HG03280 (cell line): ENCODE results near the gene RUFY4.
A peak's percentile ranks its signal among the peaks of the same experiment; 100 is the strongest.

Source experiments
- ATAC-seq: cut with Tn5 transposase; IDR thresholded peaks from one replicate; pipeline ENCODE4 v1.9.1; 2021; ENCODE audit warnings: mild to moderate bottlenecking, moderate library complexity; ENCODE audit not compliant: unreplicated experiment

Gene RUFY4, protein sequence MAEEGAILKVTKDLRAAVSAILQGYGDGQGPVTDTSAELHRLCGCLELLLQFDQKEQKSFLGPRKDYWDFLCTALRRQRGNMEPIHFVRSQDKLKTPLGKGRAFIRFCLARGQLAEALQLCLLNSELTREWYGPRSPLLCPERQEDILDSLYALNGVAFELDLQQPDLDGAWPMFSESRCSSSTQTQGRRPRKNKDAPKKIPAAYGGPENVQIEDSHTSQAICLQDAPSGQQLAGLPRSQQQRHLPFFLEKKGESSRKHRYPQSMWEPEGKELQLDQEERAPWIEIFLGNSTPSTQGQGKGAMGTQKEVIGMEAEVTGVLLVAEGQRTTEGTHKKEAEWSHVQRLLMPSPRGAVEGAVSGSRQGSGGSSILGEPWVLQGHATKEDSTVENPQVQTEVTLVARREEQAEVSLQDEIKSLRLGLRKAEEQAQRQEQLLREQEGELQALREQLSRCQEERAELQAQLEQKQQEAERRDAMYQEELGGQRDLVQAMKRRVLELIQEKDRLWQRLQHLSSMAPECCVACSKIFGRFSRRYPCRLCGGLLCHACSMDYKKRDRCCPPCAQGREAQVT

DNA sequence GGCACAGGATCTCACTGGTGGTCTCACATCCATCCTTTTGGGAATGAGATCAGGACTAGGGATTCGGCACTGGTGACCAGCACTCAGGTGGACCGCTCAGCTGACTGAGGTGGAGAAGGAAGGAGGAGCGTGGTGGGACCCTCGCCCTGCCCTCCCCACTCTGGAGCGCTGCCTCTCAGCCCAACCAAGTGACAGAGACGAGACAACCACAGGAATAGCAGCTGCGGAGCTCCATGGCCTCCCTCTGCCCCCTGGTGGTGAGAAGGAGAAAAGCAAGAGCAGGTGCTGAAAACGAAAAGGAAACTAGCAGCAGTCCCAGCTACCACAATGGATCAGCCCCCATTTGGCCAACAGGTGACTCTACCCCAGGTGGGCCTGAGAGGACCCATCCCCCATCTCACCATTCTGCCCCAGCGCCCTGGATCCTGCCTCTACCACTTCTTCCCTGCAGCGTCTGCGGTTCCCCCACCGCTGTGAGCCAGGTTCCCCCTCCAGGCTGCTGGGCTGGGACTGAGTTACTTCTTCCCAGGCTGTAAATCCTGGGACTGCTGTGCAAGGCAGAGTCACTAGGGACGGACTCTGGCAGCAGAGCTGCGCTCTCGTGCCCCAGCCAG, at the start of gene RUFY4:
TSS of gene RUFY4 (plus strand) at position 533 of the 614 bp plus-strand sequence. CDS start 1,353 bp downstream, outside the sequence.
- ATAC-seq: peak; percentile 84

DNA sequence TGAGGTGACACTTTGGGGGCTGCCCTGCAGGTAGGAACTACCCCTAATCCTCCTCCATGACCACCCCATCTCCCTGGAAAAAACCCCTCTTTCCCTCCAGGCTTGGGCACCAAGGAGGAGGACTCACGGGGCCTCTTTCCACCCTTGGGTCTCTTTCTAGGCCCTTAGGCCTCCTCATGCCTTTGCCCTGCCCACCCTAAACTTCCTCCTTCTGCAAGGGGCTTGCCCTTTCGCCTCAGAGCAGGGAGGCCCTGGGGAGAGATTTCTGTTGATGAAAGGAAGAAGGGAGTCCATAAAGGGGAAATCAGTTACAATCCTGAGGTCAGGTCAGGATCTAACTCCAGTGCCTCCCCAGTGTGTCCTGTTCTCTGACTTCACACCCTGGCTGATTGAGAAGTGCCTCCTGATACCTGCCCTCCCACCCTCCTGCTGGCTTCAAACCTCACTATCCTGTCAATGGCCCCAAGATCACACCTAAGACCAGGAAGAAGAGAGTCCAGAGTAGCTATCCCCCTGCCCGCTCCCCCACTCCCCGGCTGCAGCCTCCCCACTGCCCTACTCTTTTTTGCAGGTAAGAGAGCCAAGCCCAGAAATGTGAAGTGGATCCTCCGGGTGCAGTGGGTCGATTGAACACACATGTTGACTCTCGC, 49.5 kb upstream of the RUFY4 start:
- ATAC-seq: no peak

DNA sequence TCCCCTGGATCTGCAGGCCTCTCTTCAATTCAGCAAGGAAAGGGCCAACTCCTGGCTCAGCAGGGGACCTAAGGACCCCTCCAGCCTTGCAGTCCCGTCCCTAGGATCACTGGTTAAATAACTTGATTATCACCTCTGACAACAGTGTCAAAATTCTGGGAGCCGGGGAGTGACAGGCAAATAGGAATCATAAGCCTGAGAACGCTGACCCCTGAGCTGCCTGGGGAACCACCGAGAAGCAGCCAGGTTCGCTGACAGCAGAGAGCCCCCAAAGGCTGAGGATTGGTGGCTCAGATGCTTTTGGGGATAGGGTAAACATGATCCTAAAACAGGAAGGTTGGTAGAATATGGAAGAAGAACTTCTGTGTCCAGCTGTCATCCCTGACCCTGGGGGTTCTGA, 48.8 kb upstream of the RUFY4 start:
- ATAC-seq: no peak

DNA sequence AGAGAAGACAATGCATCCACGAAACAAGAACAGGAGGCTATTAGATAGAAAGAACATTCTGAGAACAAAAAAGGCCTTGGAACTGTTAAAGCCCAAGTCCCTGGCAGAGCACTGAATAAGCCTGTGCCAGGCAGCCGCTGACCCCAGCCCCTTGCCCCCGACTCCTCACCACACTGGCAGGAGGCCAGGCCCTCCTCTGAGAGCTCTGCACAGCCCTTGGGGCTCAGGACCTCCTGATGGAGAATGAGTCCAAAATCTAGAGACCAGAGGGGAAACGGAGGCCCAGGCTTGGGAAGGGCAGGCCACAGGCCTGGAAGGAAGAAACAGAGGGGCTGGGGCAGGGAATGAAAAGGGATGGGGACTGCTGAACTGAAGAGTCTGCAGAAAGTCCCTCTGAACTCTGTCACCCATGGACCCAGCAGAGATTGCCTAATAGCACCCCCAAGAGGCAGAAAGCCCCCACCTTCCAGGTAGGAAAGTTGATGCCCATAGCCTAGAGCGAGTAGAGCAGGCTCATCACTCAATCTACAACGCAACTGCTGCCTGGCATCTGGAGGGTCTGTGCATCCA, 48.0 kb upstream of the RUFY4 start:
- ATAC-seq: no peak

DNA sequence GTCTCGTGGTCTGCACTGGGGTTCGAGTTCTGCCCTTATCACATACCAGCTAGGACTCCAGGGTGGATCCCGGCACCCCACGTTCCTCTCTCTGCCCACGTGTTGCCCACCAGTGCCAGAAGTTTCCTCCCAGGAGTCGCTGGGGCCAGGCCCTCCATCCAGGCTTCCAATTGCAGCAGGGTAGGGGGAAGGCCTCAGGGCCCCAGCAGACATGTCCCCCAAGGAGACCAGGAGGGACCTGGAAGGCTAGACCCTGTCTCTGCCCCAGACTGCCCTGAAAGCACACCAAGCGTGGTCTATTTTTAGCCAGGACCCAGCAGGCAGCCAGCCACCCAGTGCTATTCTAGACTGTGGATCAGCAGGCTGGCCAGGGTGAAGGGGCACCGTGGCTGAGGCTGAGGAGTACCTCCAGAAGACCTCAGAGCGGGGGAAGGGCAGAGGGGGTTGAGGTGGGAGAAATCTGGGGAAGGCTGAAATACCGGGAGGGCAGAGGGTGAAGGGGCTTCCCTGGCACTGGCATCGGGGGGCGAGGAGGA, 47.4 kb upstream of the RUFY4 start:
- ATAC-seq: no peak

DNA sequence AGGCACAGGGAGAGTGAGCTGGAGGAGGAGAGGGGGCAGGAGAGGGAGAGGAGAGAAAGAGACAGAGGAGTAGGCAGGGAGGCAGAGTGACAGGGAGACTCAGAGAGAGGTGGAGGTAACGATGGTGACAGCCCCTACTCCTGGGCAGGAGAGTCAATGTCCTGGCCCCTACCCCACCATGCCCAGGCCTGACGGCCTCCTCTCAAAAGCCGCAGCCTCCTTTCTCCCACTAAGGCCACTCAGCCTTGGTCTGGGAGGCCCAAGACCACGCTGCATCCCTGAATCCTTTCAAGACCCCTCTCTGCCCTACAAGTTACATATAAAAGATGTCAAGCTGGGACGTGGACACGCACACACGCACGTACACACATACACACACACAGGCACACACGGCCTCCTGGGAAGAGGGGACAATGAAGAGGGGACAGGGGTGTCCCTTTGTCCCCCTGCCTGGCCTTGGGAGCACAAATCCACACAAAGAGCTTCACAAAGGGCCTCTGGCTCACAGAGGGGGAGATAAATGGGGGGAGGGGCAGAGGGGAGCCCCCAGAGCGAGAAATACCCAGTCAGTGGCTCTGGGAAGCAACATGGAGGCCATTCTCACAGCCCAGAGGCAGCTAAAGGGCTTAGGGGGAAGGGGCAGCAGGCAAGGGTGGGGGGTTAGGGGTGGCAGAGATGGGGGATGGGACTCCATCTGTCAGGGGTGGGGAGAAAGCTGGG, 46.8 kb upstream of the RUFY4 start:
- ATAC-seq: no peak

DNA sequence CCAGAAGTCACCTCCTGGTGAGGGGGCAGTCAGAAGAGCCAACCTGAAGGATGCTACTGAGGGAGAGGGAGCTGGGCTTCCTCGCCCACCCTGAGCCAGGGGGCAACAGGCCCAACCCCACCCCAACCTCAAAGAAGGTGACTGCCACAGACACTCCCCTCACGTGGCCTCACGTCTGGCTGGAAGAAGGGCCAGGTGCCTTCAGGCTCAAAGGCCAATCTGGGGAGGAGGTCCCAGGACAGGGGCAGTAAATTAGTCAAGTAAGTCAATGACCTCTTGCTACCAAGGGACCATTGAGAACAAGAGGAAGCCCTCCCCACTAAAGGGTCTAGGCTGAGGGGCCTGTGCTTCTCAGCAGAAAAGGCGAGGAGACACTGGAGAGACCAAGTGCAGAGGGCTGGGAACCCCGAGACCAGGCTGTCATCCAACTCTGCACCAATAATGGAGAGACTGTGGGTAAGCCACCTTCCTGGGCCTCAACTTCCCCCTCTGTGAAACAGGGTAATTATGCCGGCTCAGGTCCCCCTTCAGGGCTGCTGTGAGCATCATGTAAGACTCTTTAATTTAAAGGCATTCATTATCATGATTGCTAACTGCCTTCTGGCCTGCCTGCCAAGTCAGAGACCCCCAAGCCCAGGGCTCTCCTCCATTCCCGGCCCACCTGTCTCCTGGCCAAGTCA, 46.1 kb upstream of the RUFY4 start:
- ATAC-seq: no peak

DNA sequence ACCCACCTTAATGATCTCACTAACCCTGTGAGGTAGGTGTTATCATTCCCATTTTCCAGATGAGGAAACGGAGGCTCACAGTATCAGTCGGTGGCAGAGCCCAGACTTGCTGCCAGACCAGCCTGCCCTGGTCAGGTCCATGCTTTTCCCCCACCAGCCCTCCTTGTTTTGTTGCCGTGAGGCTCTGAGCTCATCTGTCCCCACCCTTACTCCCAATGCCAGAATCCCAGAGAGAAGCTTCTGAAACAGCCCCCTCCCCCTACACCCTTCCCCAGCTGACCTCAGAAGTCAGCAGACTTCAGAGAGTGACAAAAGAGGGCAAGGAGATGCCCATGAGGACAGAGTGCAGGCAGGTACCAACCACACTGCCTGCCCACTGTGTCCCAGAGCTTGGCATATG, 45.4 kb upstream of the RUFY4 start:
- no peak for ATAC-seq

DNA sequence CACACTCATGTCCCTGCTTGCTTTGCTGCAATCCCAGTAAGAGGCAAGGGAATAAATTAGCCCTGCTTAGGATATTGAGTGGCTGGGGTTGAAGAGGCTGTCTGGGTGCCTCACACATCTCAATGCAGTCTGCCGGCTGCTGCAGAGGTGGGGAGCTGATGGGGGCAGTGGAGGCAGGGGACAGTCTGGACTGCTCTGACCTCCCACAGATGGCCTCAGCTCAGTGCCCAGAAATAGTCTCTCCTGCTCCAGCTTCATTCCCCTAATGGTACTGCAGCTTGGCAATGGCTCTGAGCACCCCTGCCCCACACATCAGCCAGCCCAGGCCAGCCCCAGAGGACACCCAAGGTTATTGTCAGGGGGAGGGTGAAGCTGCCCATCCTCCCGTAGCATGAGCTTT, 44.7 kb upstream of the RUFY4 start:
- no peak for ATAC-seq

DNA sequence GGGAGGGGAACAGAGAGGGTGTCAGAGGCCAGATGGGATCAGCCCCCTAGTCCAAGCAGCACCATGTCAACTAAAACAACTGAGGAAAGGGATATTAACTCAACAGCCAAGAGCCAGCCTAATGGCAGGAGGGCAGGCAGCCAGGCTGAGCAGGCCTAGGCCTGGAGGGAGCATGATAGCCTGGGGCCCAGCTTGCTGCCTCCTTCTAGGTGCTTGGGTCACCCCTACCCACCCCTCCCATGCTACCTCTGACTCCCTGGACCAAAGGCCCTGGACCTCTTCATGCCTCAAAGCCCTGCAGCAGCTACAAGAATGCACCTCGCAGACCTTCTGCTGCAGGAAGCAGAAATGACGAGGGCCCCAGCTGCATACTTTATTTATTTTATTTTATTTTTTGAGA, 44.2 kb upstream of the RUFY4 start:
- no peak for ATAC-seq

DNA sequence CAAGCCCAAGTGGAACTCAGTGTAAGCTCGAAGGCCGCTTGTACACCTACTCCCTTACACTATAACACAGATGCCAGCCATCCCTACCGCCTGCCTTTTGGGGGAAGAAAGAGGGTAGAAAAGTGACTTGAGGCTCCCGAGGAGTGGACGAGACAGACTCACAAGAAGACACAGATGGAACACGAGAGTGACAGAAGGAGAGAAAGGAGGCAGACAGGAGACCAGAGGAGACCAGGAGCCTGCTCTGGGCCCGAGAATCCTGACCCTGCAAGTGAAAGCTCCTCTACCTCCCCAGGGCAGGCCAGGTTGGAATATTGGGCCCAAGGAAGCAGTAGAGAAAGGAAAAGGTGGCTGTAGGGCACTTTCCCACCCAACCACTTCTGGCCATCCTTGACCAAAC, 42.8 kb upstream of the RUFY4 start:
- ATAC-seq: no peak

DNA sequence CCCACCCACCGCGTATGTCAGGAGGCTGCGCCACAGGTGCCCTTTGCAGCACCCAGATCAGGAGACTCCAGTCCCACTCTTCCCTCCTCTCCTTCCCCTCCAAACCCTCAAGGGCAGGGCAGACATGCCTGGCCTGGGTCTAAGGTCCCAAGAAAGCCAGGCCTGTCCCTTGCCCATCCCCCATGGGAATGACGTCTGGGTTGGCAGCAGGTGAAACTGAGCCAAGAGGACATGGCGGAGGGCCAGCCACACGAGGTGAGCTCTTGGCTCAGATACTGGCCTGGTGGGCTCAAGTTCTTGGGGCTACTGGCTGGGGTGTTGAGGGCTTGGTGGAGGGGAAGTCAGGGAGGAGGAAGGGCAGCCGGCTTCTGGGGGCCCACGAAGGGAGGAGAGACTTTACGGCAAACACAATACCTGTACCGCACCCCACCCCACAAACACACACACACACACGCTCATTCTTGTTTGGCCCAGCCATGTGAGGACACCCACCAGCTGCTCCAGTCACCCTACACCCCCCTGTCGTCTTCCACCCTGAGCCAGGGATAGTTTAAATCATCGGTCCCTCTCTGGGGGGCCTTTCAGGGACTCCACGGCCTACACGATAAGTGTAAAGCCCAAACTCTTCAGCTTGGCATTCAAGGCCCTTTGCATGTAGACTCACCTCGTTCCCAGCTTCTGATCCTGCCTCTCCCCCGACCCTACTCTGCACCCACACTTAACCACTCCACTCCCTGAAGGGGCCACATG, 42.2 kb upstream of the RUFY4 start:
- ATAC-seq: no peak

DNA sequence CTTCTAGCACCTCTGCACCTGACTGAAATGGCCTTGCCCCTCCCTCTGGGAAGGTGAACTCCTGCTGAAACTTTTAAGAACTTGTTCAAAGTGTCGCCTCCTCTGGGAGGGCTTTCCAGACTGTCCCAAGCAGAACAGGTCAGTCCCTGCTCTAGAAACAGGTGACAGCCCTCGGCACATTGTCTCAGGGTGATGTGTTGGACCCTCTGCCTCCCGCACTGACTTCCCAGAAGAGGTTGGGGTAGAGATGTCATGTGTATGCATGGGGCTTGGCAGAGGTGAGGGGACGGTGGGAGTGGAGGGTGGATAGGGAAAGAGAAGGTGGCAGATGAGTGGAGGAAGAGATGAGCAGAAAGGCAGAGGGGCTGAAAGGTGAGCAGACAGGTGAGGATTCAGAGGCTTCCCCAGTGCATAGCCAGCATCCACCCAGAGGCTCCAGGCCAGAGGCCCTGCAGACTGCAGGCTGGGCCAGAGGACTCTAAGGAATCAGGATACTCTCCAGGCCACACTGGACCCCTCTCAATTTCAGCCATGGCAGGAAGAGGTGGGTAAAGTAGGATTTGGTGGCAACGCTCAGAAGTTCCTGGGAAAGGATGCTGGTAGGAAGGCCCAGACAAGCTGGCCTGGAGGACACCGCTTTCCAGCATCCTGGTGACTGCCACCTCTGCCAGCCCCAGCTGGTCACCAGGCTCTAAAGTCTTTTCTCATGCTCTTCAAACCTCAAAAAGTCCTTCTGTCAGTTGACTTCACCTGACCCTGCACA, 41.4 kb upstream of the RUFY4 start:
- no peak for ATAC-seq

DNA sequence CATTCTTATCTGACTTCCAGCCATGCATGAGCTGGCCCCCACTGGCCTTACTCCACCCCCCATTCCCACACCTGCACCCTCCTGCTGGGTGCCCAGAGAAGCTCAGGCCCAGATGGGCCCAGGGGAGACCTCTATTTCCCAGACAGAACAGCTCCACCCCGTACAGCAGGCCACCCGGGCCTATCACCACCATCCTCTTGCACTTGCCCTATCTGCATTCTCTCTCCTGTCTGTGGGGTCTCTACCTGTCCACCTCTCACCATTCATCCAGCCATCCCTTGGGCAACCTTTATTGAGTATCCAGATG, 40.9 kb upstream of the RUFY4 start:
- ATAC-seq: no peak

DNA sequence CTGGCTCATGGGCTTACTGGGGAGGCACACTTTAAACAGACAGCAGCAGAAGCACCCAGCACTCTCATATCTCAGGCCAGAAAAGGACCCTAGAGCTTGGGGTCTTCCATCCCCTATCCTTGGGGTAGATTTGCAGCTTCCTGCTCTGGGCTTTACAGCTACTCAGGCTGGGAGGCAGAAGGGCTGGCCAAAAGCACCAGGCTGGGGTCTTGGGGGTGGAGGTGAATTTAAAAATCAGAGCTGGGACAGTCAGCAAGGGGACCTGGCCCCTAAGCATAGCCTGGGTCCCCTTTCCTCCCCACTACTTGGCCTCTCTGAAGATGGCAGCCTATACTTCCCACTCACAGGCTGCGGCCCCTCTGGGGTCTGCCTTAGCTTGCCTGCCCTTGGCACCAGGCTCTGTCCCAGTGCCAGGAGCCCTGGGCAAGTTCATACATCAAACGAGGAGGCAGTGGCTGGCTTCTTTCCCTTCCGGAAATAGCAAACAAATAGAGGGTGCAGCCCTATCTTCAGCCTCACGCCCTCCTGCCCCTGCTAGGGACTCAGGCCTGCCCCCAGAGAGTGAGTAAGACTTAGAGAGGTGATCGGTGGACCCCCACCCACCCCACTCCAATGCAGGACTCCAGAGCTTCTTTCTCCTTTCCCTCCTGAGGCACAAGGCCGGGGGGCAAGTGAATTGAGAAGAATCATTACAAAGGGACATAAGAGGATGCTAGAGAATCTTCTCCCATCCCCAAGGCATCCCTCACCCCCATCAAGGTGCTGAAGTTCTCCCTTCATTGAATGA, 40.3 kb upstream of the RUFY4 start:
- ATAC-seq: no peak

DNA sequence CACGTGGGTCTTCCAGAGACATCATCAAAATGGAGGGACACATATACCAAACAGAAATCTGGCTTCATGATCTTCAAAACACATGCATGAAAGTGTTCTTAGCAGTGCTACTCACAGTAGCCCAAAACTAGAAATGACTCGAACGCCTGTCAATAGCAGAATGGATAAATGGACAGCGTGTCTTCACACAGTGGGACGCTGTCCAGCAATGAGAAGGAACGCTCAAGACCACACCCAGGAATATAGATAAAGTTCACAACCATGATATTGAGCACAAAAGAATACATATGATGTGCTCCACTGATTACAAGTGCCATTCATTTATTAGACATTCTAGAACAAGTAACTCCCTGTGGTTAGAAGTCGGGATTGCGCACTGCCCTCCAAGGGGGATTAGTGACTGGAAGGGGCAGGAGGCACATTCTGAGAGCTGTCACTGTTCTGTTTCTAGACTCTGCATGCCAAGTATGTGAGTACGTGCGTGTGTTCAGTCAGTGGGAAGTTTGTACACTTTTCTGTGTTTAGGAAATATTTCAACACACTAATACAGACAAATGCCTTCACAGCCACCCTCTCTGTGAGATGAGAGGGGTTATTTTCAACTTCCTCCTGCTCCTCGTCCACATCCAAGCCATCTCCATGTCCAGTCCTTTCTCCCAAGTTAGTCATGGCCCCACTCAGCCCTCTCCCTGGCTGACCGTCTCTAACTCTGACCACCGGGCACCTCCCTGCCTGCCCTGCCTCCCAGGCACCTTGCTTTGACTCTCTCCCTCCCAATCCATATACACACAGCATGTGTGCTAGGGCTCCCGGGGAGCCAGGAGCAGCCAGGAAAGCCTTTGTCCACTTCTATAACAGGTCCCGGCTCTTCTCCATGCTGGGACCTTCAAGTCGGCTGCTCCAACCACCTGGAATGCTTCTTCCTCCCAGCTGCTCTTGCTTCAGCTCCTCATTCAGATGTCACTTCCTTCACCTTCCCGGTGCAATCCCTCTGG, 39.4 kb upstream of the RUFY4 start:
- ATAC-seq: no peak
